ENCODE data around the gene GFRA1. TPM values are rescaled to one million over a fixed set of nuclear protein-coding genes. Genes with fewer than 3 reads are reported as not detected.
"Not testable (repeated sequence)": the region's sequence is repeated elsewhere in the genome, so short reads cannot be mapped to it uniquely, and the experiment has no call there.

The GFRA1 gene
- total RNA-seq, 2 experiments from 2014 or later: not detected

GRCh38 chr10:116168329-116168728, 104.7 kb downstream of the GFRA1 start:
- ChIA-PET POLR2A (no interaction called here), CTCF (interaction anchor here (1.1 kb wide), 1 partner anchor 13 kb away, joined by 3 read pairs; no protein-coding TSS in a partner anchor)
- Mint-ChIP-seq H3K9me3 (no peaks in the 10 kb centered on the region), H3K4me3 (no peak overlapping the region), H3K27ac (no peak overlapping the region), H3K27me3 (no peaks in the 10 kb centered on the region), H3K4me1 (no peaks in the 10 kb centered on the region), H3K36me3 (ENCODE audit: low read depth) (no peaks in the 10 kb centered on the region)
- DNase-seq: no peak

- H3K27ac Mint-ChIP-seq; H3K4me3 Mint-ChIP-seq; H3K36me3 Mint-ChIP-seq (ENCODE audit: low read depth); H3K27me3 Mint-ChIP-seq; H3K9me3 Mint-ChIP-seq; DNase-seq; CTCF ChIA-PET; POLR2A ChIA-PET; H3K4me1 Mint-ChIP-seq: not testable (repeated sequence)
Measured at GRCh38 chr10:116165941-116166340, 107.1 kb downstream of the GFRA1 start.

DNA sequence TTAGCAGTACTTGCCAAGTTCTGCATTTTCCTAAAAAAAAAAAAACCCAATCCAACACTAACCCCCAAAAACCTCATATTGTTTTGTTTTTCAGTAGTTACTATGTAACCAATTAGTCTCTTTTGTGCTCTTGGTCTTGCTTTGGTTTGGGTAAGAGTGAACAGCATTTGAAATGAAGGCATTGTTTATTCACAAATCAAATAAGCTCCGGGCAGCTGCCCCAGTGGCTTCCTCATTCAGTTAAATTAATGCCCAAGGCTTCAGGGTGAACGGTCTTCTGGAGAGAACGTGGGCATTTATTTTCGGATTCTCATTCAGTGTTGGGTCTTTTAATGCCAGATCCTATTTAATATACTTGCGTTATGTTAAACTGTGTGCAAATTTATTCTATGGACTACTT, 108.7 kb downstream of the GFRA1 start:
- CTCF ChIA-PET: no interaction called here

GRCh38 chr10:116163333-116164131, 109.5 kb downstream of the GFRA1 start:
- no peaks in the 10 kb centered on the region for H3K4me1 Mint-ChIP-seq
- no peak overlapping the region for H3K27ac Mint-ChIP-seq
- H3K4me3 Mint-ChIP-seq: no peak overlapping the region
- H3K36me3 Mint-ChIP-seq (ENCODE audit: low read depth): no peaks in the 10 kb centered on the region
- no peak for DNase-seq
- ChIA-PET CTCF (no interaction called here), POLR2A (no interaction called here)
- H3K9me3 Mint-ChIP-seq: peaks cover 2% of the 10 kb centered on the region
- no peaks in the 10 kb centered on the region for H3K27me3 Mint-ChIP-seq

More for the DNA sequence above, 108.7 kb downstream of the GFRA1 start:
- POLR2A ChIA-PET: no interaction called here
- Mint-ChIP-seq H3K9me3 (peaks cover 2% of the 10 kb centered on the region), H3K4me1 (no peaks in the 10 kb centered on the region), H3K27me3 (no peaks in the 10 kb centered on the region), H3K36me3 (ENCODE audit: low read depth) (no peaks in the 10 kb centered on the region), H3K27ac (no peak overlapping the region), H3K4me3 (no peak overlapping the region)
- DNase-seq: no peak

DNA sequence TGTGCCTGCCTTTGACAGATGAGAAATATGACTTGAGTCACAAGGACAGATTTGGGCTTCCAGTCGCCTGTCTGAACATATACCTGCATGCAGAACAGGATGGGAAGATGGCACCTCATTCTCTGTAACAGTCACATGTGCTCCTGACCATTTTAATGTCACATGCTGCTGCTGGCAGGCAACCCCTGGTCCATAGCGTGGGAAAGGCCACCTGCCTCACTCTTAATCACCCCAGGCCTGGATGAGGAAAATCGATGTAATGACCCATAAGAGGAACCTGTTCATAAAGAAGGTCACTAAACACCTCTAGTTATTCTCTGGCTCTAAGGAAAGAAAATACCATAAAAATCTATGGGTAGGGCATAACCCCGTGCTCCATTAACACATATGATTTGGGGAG, 110.2 kb downstream of the GFRA1 start:
- H3K27me3 Mint-ChIP-seq: no peaks in the 10 kb centered on the region
- CTCF ChIA-PET: no interaction called here
- no peak overlapping the region for H3K4me3 Mint-ChIP-seq
- H3K4me1 Mint-ChIP-seq: no peaks in the 10 kb centered on the region
- no peak overlapping the region for H3K27ac Mint-ChIP-seq
- H3K9me3 Mint-ChIP-seq: peaks cover 2% of the 10 kb centered on the region
- DNase-seq: no peak
- no peaks in the 10 kb centered on the region for H3K36me3 Mint-ChIP-seq (ENCODE audit: low read depth)
- POLR2A ChIA-PET: no interaction called here

DNA sequence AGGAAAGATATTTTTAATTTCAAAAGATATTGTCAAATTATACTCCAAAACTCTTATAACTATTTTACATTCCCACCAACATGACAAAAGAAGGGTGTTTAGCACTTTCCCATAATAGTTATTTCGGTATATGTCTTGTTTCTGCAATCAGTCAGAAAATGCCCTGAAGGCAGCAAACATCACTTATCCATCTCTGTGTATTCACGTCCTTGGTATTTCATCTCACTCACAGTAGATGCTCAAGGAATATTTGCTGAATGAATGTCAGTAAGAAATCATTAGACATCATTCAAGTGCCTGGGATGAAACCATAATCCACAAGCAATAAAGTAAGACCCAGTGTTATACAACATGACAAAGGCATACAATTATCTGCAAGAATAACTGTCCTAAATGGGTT, 112.7 kb downstream of the GFRA1 start:
- no peaks in the 10 kb centered on the region for H3K4me1 Mint-ChIP-seq
- H3K27ac Mint-ChIP-seq: no peak overlapping the region
- ChIA-PET CTCF (no interaction called here), POLR2A (no interaction called here)
- H3K9me3 Mint-ChIP-seq: peaks cover 2% of the 10 kb centered on the region
- H3K36me3 Mint-ChIP-seq (ENCODE audit: low read depth): no peaks in the 10 kb centered on the region
- no peak overlapping the region for H3K4me3 Mint-ChIP-seq
- no peaks in the 10 kb centered on the region for H3K27me3 Mint-ChIP-seq
- DNase-seq: no peak

DNA sequence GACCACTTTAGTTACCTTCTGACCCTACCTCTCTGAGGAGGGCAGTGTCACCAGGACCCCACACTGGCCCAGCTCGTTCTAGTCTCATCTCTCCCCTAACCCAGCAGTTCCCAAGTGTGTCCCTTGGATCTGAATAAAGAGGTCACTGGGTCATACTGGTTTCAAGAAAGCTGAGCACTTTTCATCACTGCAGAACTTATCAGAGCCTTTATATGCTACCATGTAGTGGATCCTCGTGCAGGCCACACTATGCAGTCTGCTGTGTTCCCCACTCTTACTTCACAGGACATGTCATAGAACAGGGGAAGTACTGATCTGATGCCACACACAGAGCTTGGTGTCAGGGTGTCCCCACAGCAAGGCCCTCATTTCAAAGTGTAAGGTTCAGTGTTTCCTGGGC, 113.8 kb downstream of the GFRA1 start:
- Mint-ChIP-seq H3K27me3 (no peaks in the 10 kb centered on the region), H3K4me1 (no peaks in the 10 kb centered on the region), H3K36me3 (ENCODE audit: low read depth) (no peaks in the 10 kb centered on the region)

GRCh38 chr10:116158036-116158435, 115.0 kb downstream of the GFRA1 start:
- Mint-ChIP-seq H3K4me1 (no peaks in the 10 kb centered on the region), H3K4me3 (no peak overlapping the region), H3K27me3 (no peaks in the 10 kb centered on the region), H3K27ac (no peak overlapping the region), H3K36me3 (ENCODE audit: low read depth) (no peaks in the 10 kb centered on the region), H3K9me3 (peaks cover 2% of the 10 kb centered on the region)
- no peak for DNase-seq
- POLR2A ChIA-PET: no interaction called here
- CTCF ChIA-PET: no interaction called here

More for the DNA sequence above, 113.8 kb downstream of the GFRA1 start:
- peaks cover 2% of the 10 kb centered on the region for H3K9me3 Mint-ChIP-seq
- no peak for DNase-seq
- H3K27ac Mint-ChIP-seq: no peak overlapping the region
- ChIA-PET POLR2A (no interaction called here), CTCF (no interaction called here)
- H3K4me3 Mint-ChIP-seq: no peak overlapping the region

GRCh38 chr10:116157485-116157884, 115.5 kb downstream of the GFRA1 start:
- H3K36me3 Mint-ChIP-seq (ENCODE audit: low read depth): no peaks in the 10 kb centered on the region
- H3K9me3 Mint-ChIP-seq: peaks cover 2% of the 10 kb centered on the region
- H3K27me3 Mint-ChIP-seq: no peaks in the 10 kb centered on the region
- ChIA-PET POLR2A (no interaction called here), CTCF (no interaction called here)
- no peak overlapping the region for H3K27ac Mint-ChIP-seq
- DNase-seq: no peak
- H3K4me1 Mint-ChIP-seq: no peaks in the 10 kb centered on the region
- no peak overlapping the region for H3K4me3 Mint-ChIP-seq

GRCh38 chr10:116156819-116157218, 116.2 kb downstream of the GFRA1 start:
- ChIA-PET POLR2A (interaction anchor here (0.5 kb wide), 1 partner anchor 24 kb away, joined by 5 read pairs; no protein-coding TSS in a partner anchor), CTCF (no interaction called here)
- DNase-seq: no peak
- Mint-ChIP-seq H3K4me3 (no peak overlapping the region), H3K9me3 (peaks cover 2% of the 10 kb centered on the region), H3K27me3 (peaks cover 6% of the 10 kb centered on the region), H3K36me3 (ENCODE audit: low read depth) (no peaks in the 10 kb centered on the region), H3K27ac (no peak overlapping the region), H3K4me1 (no peaks in the 10 kb centered on the region)

GRCh38 chr10:116155191-116155590, 117.8 kb downstream of the GFRA1 start:
- CTCF ChIA-PET: no interaction called here
- no peak for DNase-seq
- Mint-ChIP-seq H3K36me3 (ENCODE audit: low read depth) (no peaks in the 10 kb centered on the region), H3K9me3 (no peaks in the 10 kb centered on the region), H3K27me3 (peaks cover 9% of the 10 kb centered on the region), H3K27ac (no peak overlapping the region), H3K4me1 (no peaks in the 10 kb centered on the region), H3K4me3 (no peak overlapping the region)
- POLR2A ChIA-PET: no interaction called here

DNA sequence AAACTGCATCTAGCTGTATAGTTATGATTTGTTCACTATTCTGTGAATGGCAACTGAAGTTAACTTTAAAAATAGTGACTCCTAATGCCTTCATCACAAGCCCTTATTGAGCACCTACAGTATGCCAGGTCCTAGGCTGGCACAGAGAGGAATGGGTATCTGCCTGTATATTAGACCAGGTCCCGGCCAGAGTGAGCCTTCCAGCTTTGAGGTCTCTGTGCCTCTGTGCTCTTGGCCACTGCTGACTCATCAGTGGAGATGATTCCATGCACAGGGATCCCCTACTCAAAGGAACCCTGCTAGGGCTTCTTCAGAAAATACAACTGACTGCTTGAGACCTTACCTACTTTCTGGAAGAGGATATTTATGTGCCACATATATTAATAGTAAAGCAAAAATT, 118.4 kb downstream of the GFRA1 start:
- Mint-ChIP-seq H3K9me3 (no peaks in the 10 kb centered on the region), H3K27me3 (peaks cover 9% of the 10 kb centered on the region), H3K27ac (no peak overlapping the region), H3K4me1 (no peaks in the 10 kb centered on the region), H3K4me3 (no peak overlapping the region), H3K36me3 (ENCODE audit: low read depth) (no peaks in the 10 kb centered on the region)
- CTCF ChIA-PET: interaction anchor here (0.6 kb wide), 1 partner anchor 20 kb away, joined by 3 read pairs; no protein-coding TSS in a partner anchor
- POLR2A ChIA-PET: no interaction called here
- no peak for DNase-seq

GRCh38 chr10:116151076-116151475, 121.9 kb downstream of the GFRA1 start:
- POLR2A ChIA-PET: no interaction called here
- H3K27ac Mint-ChIP-seq: no peak overlapping the region
- CTCF ChIA-PET: no interaction called here
- H3K4me1 Mint-ChIP-seq: peaks cover 23% of the 10 kb centered on the region
- peaks cover 9% of the 10 kb centered on the region for H3K27me3 Mint-ChIP-seq
- no peak for DNase-seq
- no peak overlapping the region for H3K4me3 Mint-ChIP-seq
- no peaks in the 10 kb centered on the region for H3K36me3 Mint-ChIP-seq (ENCODE audit: low read depth)
- H3K9me3 Mint-ChIP-seq: no peaks in the 10 kb centered on the region

DNA sequence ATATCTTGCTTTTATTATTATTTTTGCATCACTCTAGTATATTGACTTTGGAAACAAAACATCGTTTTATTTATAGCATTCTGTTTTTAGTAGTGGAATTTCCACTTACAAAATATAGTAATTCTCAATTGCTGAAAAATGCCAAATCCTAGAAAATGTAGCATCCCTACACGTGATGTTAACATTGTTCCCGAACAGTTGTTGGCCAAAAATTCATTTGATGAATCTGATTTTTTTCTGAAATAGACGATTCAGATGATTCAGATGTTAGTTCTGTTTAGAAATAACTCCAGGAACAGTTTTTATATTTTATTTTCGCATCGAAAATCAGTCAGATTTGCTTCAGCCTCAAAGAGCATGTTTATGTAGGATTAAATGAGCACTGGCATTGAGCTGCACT, 122.4 kb downstream of the GFRA1 start:
- H3K9me3 Mint-ChIP-seq: no peaks in the 10 kb centered on the region
- no peak for DNase-seq
- H3K27ac Mint-ChIP-seq: no peak overlapping the region
- CTCF ChIA-PET: no interaction called here
- H3K4me1 Mint-ChIP-seq: peaks cover 23% of the 10 kb centered on the region
- H3K36me3 Mint-ChIP-seq (ENCODE audit: low read depth): no peaks in the 10 kb centered on the region
- H3K27me3 Mint-ChIP-seq: peaks cover 9% of the 10 kb centered on the region
- POLR2A ChIA-PET: no interaction called here
- no peak overlapping the region for H3K4me3 Mint-ChIP-seq
